ENCODE measurements around the gene CFAP53.
A peak's percentile ranks its signal among the peaks of the same experiment; 100 is the strongest.
"Not testable (repeated sequence)": the region's sequence is repeated elsewhere in the genome, so short reads cannot be mapped to it uniquely, and the experiment has no call there.

CFAP53 gene

GRCh38 chr18:50268022-50268747 is 1.9 kb upstream of the CFAP53 start:
- no peak for DNase-seq

GRCh38 chr18:50262977-50263376 is 3.3 kb downstream of the CFAP53 start:
- DNase-seq, result no peak

- DNase-seq, result no peak
Observed at GRCh38 chr18:50250935-50251334, 15.4 kb downstream of the CFAP53 start.

GRCh38 chr18:50249576-50249975 is 16.7 kb downstream of the CFAP53 start:
- no peak for DNase-seq

- DNase-seq, result no peak
Observed at GRCh38 chr18:50247561-50247960, 18.7 kb downstream of the CFAP53 start.

GRCh38 chr18:50241768-50242167 is 24.5 kb downstream of the CFAP53 start:
- DNase-seq, result not testable (repeated sequence)

- DNase-seq, result no peak
Observed at GRCh38 chr18:50240080-50240563, 26.2 kb downstream of the CFAP53 start.

GRCh38 chr18:50232419-50232818 is 33.9 kb downstream of the CFAP53 start:
- no peak for DNase-seq

- DNase-seq, result peak; percentile 36
Observed at GRCh38 chr18:50231621-50232020, 34.7 kb downstream of the CFAP53 start.

GRCh38 chr18:50220249-50220648 is 46.0 kb downstream of the CFAP53 start:
- not testable (repeated sequence) for DNase-seq

- DNase-seq, result peak; percentile 14
Observed at GRCh38 chr18:50218432-50219197, 47.7 kb downstream of the CFAP53 start.

- no peak for DNase-seq
Observed at GRCh38 chr18:50209311-50209710, 57.0 kb downstream of the CFAP53 start.

- no peak for DNase-seq
Observed at GRCh38 chr18:50207722-50208121, 58.6 kb downstream of the CFAP53 start.

- no peak for DNase-seq
Observed at GRCh38 chr18:50203801-50204604, 62.3 kb downstream of the CFAP53 start.

GRCh38 chr18:50201476-50202018 is 64.7 kb downstream of the CFAP53 start:
- DNase-seq, result no peak

GRCh38 chr18:50199921-50200320 is 66.4 kb downstream of the CFAP53 start:
- no peak for DNase-seq

GRCh38 chr18:50199346-50199855 is 66.9 kb downstream of the CFAP53 start:
- DNase-seq, result no peak

- DNase-seq, result no peak
Observed at GRCh38 chr18:50196261-50196660, 70.0 kb downstream of the CFAP53 start.

GRCh38 chr18:50195689-50196088 is 70.6 kb downstream of the CFAP53 start:
- no peak for DNase-seq

- DNase-seq, result no peak
Observed at GRCh38 chr18:50194631-50195532, 71.4 kb downstream of the CFAP53 start, which contains the start of gene MYO5B. Gene MYO5B (minus strand): TSS chr18:50195147. CDS start chr18:50194793, 354 bp downstream.

GRCh38 chr18:50193796-50194630 is 72.3 kb downstream of the CFAP53 start:
- DNase-seq, result no peak

Measured in NK-92 treated with Interleukin-12 subunit alpha and Interleukin-12 subunit beta, amount 100 ng/mL, for 24 hours (cell line).